GM12878 (cell line): ENCODE results near the gene OFD1. TPM values are rescaled to one million over a fixed set of nuclear protein-coding genes. Genes with fewer than 3 reads are reported as not detected.

ENCODE experiments used
- ATF7 ChIP-seq: fragments of 450-650 bp; IDR thresholded peaks from 2 replicates; pipeline ENCODE4 v1.6.1; 2016; ENCODE audit warnings: low read depth, mild to moderate bottlenecking
- BMI1 ChIP-seq: fragments of 450-650 bp; IDR thresholded peaks from 2 replicates; pipeline ENCODE4 v1.6.1; 2016; ENCODE audit warnings: mild to moderate bottlenecking, moderate library complexity, borderline replicate concordance
- EP300 ChIP-seq, 2 experiments: fragments of 150-350 bp in 1 of 2; IDR thresholded peaks; 2 replicates each; pipeline ENCODE4 v1.6.1; 2011 to 2012; ENCODE audit warnings: low read depth in 2 of 2, low read length in 2 of 2, borderline replicate concordance in 1 of 2, improper control_type of control experiment in 1 of 2, inconsistent platforms in 1 of 2; ENCODE audit not compliant: control insufficient read depth in 1 of 2
- EZH2 ChIP-seq: IDR thresholded peaks from 2 replicates; pipeline ENCODE4 v1.6.1; 2012; ENCODE audit warnings: low read depth, mild to moderate bottlenecking, control low read depth, inconsistent platforms, low read length, borderline replicate concordance; ENCODE audit not compliant: control insufficient read depth
- FOXM1 ChIP-seq: IDR thresholded peaks from 2 replicates; pipeline ENCODE4 v1.6.1; 2012; ENCODE audit warnings: low read depth, mild to moderate bottlenecking, inconsistent platforms, low read length, moderate library complexity
- NFIC ChIP-seq: IDR thresholded peaks from 2 replicates; pipeline ENCODE4 v1.6.1; 2012; ENCODE audit warnings: low read depth, mild to moderate bottlenecking, inconsistent platforms, low read length, moderate library complexity
- PAX8 ChIP-seq: fragments of 450-650 bp; IDR thresholded peaks from 2 replicates; pipeline ENCODE4 v1.6.1; 2017; ENCODE audit warnings: mild to moderate bottlenecking, moderate library complexity
- POU2F2 ChIP-seq: IDR thresholded peaks from 3 replicates; pipeline ENCODE4 v1.6.1; 2011; ENCODE audit warnings: low read depth, mild to moderate bottlenecking, low read length, borderline replicate concordance
- RUNX3 ChIP-seq: IDR thresholded peaks from 2 replicates; pipeline ENCODE4 v1.6.1; 2012; ENCODE audit warnings: low read length, inconsistent platforms
- SREBF1 ChIP-seq: IDR thresholded peaks from 2 replicates; pipeline ENCODE4 v1.6.1; 2012; ENCODE audit warnings: mild to moderate bottlenecking, low read length
- ZNF687 ChIP-seq: fragments of 450-650 bp; IDR thresholded peaks from 2 replicates; pipeline ENCODE4 v1.6.1; 2017; ENCODE audit warnings: mild to moderate bottlenecking, moderate library complexity
- ZZZ3 ChIP-seq: IDR thresholded peaks from 2 replicates; pipeline ENCODE4 v1.6.1; 2011; ENCODE audit warnings: low read depth; ENCODE audit not compliant: control insufficient read depth, insufficient read length
- polyA plus RNA-seq, 11 experiments: library from polyadenylated mRNA; depleted of rRNA in 4 of 11; unstranded in 6 of 11; stranded (reverse) in 5 of 11; fragments of >200 nt; fragmentation: Nextera tagmentation in 4 of 11; fragmentation: Illumina TruSeq in 1 of 11; extraction: Ambion mirVana in 4 of 11; extraction: Trizol in 1 of 11; gene quantifications; 1 replicate in 1 of 11; 2 replicates in 10 of 11; pipeline versions ENCODE4 v1.2.1 to v1.2.3, GENCODE V29; 2011 to 2016; ENCODE audit warnings: inconsistent platforms in 2 of 11, missing spikeins in 2 of 11, low read depth in 1 of 11
- total RNA-seq, 4 experiments: library from RNA; depleted of rRNA in 3 of 4; stranded (reverse); fragments of >200 nt in 3 of 4; fragmentation: Illumina TruSeq in 1 of 4; extraction: Trizol in 1 of 4; gene quantifications; 2 replicates each; pipeline versions ENCODE4 v1.2.1 to v1.2.3, GENCODE V29; 2013 to 2021
- TF ChIP-seq, protein P1 (sequence below): IDR thresholded peaks from 2 replicates; pipeline ENCODE4 v1.6.1; 2012; ENCODE audit warnings: low read depth, low read length, improper control_type of control experiment

Gene OFD1
- total and polyA plus RNA-seq, 10 of the 15 experiments (the other 5 are each of a cell fraction or from before 2014, with no cell fraction given): 22.4 to 77.2 (median 34.1) TPM

DNA sequence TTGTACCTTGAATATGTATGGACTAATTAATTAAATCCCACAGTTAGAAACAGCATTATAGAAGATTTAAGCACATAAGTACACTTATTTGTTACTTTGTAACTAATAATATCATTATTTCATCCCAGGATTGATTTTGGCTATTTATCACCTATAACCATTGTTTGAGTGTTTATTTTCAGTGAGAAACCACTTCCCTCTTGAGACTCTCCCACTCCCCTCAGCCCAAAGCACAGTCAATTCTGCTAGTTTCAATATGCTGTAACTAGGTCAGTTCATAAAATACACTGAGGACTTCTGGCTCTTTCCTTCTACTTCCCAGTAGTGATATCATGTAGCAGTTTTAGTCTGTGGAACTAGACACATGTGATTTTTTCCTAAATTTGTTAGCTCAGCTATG lies 16.3 kb downstream of the OFD1 start (continued):
- TF ChIP-seq RUNX3: peak; percentile 87
- peak; percentile 87 for TF ChIP-seq NFIC
- no peak for TF ChIP-seq ZZZ3
- peak; percentile 52 to 72; a peak in 3 of 4 replicates for TF ChIP-seq EP300 (IDR thresholded peaks at IDR 0.05; ENCODE audit: borderline replicate concordance in 1 of 2, control insufficient read depth in 1 of 2, low read depth in 2 of 2, low read length in 2 of 2)
- TF ChIP-seq, protein P1, sequence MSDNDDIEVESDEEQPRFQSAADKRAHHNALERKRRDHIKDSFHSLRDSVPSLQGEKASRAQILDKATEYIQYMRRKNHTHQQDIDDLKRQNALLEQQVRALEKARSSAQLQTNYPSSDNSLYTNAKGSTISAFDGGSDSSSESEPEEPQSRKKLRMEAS: no peak
- peak; percentile 53; the same call in 1 of the 2 replicates for TF ChIP-seq BMI1
- no peak for TF ChIP-seq PAX8
- TF ChIP-seq ZNF687: no peak
- no peak for TF ChIP-seq EZH2
- TF ChIP-seq SREBF1: no peak
- TF ChIP-seq ATF7: peak; percentile 83
- peak; percentile 36; the same call in 1 of the 2 replicates for TF ChIP-seq FOXM1
- no peak for TF ChIP-seq POU2F2
